NCI-H510A treated with DMSO at 0.1 percent for 48 hours (cell line): ENCODE data around the gene UNC45B.
"Not testable (repeated sequence)": the region's sequence is repeated elsewhere in the genome, so short reads cannot be mapped to it uniquely, and the experiment has no call there.

Experiments used
- DNase-seq: peaks from one replicate; lab custom pipeline; 2025; lab: John Stamatoyannopoulos, UW

The UNC45B gene

GRCh38 chr17:35142467-35142796 lies 5.2 kb upstream of the UNC45B start:
- DNase-seq: no peak

GRCh38 chr17:35144840-35145239 lies 2.8 kb upstream of the UNC45B start:
- no peak for DNase-seq

GRCh38 chr17:35146214-35146833 lies 1.3 kb upstream of the UNC45B start:
- DNase-seq: no peak

- no peak for DNase-seq
Observed at GRCh38 chr17:35148144-35148543, 527 bp downstream of the UNC45B start.

GRCh38 chr17:35149941-35150340 lies 2.3 kb downstream of the UNC45B start:
- no peak for DNase-seq

- DNase-seq: not testable (repeated sequence)
Observed at GRCh38 chr17:35151080-35151479, 3.5 kb downstream of the UNC45B start.

GRCh38 chr17:35152421-35153140 lies 5.0 kb downstream of the UNC45B start:
- no peak for DNase-seq

- DNase-seq: no peak
Observed at GRCh38 chr17:35154196-35155165, 6.9 kb downstream of the UNC45B start.

GRCh38 chr17:35155246-35155645 lies 7.6 kb downstream of the UNC45B start:
- no peak for DNase-seq

GRCh38 chr17:35159940-35160339 lies 12.3 kb downstream of the UNC45B start:
- DNase-seq: no peak

GRCh38 chr17:35160354-35161201 lies 13.0 kb downstream of the UNC45B start:
- no peak for DNase-seq

- no peak for DNase-seq
Observed at GRCh38 chr17:35161281-35161761, 13.7 kb downstream of the UNC45B start.

- DNase-seq: no peak
Observed at GRCh38 chr17:35162755-35163154, 15.1 kb downstream of the UNC45B start.

- DNase-seq: no peak
Observed at GRCh38 chr17:35163886-35164285, 16.3 kb downstream of the UNC45B start.

GRCh38 chr17:35164716-35165115 lies 17.1 kb downstream of the UNC45B start:
- no peak for DNase-seq

GRCh38 chr17:35166526-35166925 lies 18.9 kb downstream of the UNC45B start:
- no peak for DNase-seq

- DNase-seq: no peak
Observed at GRCh38 chr17:35167046-35167445, 19.4 kb downstream of the UNC45B start.

GRCh38 chr17:35167666-35168065 lies 20.0 kb downstream of the UNC45B start:
- no peak for DNase-seq

- DNase-seq: no peak
Observed at GRCh38 chr17:35169835-35170363, 22.3 kb downstream of the UNC45B start.

- no peak for DNase-seq
Observed at GRCh38 chr17:35170968-35171771, 23.6 kb downstream of the UNC45B start.

GRCh38 chr17:35171834-35172233 lies 24.2 kb downstream of the UNC45B start:
- no peak for DNase-seq
